Liver (tissue), 3 donors: ENCODE measurements around the gene TMEM221.

Experiments
- JUND ChIP-seq, 2 donors: IDR thresholded peaks; 2 replicates each; pipeline ENCODE4 v1.6.1; 2016; ENCODE audit warnings: antibody characterized with exemption in 2 of 2
- REST ChIP-seq: IDR thresholded peaks from 2 replicates; pipeline ENCODE4 v1.6.1; 2016; ENCODE audit warnings: antibody characterized with exemption, mild to moderate bottlenecking
- TAF1 ChIP-seq: conservative IDR thresholded peaks from 2 replicates; pipeline ENCODE4 v1.6.1; 2016; ENCODE audit warnings: antibody characterized with exemption, mild to moderate bottlenecking
- TF ChIP-seq, protein P1 (sequence below): fragments of 150-350 bp; IDR thresholded peaks from 2 replicates; pipeline ENCODE4 v1.5.1; 2017; ENCODE audit warnings: improper control_type of control experiment, low read depth, low read length; ENCODE audit not compliant: missing input control
- donor health status: healthy.
- donor health status: healthy.

- TF ChIP-seq, protein P1, sequence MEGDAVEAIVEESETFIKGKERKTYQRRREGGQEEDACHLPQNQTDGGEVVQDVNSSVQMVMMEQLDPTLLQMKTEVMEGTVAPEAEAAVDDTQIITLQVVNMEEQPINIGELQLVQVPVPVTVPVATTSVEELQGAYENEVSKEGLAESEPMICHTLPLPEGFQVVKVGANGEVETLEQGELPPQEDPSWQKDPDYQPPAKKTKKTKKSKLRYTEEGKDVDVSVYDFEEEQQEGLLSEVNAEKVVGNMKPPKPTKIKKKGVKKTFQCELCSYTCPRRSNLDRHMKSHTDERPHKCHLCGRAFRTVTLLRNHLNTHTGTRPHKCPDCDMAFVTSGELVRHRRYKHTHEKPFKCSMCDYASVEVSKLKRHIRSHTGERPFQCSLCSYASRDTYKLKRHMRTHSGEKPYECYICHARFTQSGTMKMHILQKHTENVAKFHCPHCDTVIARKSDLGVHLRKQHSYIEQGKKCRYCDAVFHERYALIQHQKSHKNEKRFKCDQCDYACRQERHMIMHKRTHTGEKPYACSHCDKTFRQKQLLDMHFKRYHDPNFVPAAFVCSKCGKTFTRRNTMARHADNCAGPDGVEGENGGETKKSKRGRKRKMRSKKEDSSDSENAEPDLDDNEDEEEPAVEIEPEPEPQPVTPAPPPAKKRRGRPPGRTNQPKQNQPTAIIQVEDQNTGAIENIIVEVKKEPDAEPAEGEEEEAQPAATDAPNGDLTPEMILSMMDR = peak; percentile 48
- no peak for TF ChIP-seq JUND (IDR thresholded peaks at IDR 0.05)
- no peak for TF ChIP-seq REST
- no peak for TF ChIP-seq TAF1
Measured at GRCh38 chr19:17390665-17391370, 57.6 kb downstream of the TMEM221 start.
